Spinal cord (tissue), 10 donors: ENCODE data around the gene CCDC187. TPM values are rescaled to one million over a fixed set of nuclear protein-coding genes. Genes with fewer than 3 reads are reported as not detected.

Experiments used
- DNase-seq, 6 donors: peaks; one replicate each; pipeline versions ENCODE4 v3.0.0 to v3.0.0-alpha.2; 2013 to 2015; ENCODE audit warnings: low spot score in 6 of 6, low read depth in 4 of 6
- H3K27ac ChIP-seq: one replicate; pipeline ENCODE4 v1.5.1; 2013; ENCODE audit warnings: low read depth, low read length, control low read depth
- H3K27me3 ChIP-seq: one replicate; pipeline ENCODE4 v1.6.1; 2013; ENCODE audit warnings: low read length; ENCODE audit not compliant: control insufficient read depth, insufficient read depth
- H3K36me3 ChIP-seq: one replicate; pipeline ENCODE4 v1.6.1; 2013; ENCODE audit warnings: low read length; ENCODE audit not compliant: control insufficient read depth, insufficient read depth
- H3K4me1 ChIP-seq: one replicate; pipeline ENCODE4 v1.6.1; 2013; ENCODE audit warnings: low read length; ENCODE audit not compliant: control insufficient read depth, insufficient read depth
- H3K4me3 ChIP-seq: one replicate; pipeline ENCODE4 v1.5.1; 2013; ENCODE audit warnings: low read depth, low read length, control low read depth
- H3K9me3 ChIP-seq: one replicate; pipeline ENCODE4 v1.6.1; 2013; ENCODE audit warnings: low read length; ENCODE audit not compliant: control insufficient read depth, insufficient read depth
- WGBS: methylation state at CpG from one replicate; pipeline ENCODE4 v1.1.5; 2013; ENCODE audit warnings: missing lambda C conversion rate; ENCODE audit not compliant: insufficient coverage; 5-methylcytosine and 5-hydroxymethylcytosine counted together
- polyA plus RNA-seq, 2 donors: library from polyadenylated mRNA; unstranded; fragments of 120-200 nt; gene quantifications; one replicate each; pipeline ENCODE4 v1.2.1, GENCODE V29; 2013; ENCODE audit not compliant: insufficient read length in 2 of 2
- total RNA-seq, 2 donors: library from RNA; depleted of rRNA in 1 of 2; stranded (reverse); fragments of 120-200 nt in 1 of 2; fragments of >200 nt in 1 of 2; gene quantifications; one replicate each; pipeline versions ENCODE4 v1.2.3 to v1.2.4, GENCODE V29; 2013 to 2014
- donor health status: healthy.

CCDC187 gene
- total and polyA plus RNA-seq, 4 donors, result 0.05 to 0.33 (median 0.15) TPM

- Histone ChIP-seq H3K27ac (no peak overlapping the region), H3K4me1 (peaks cover 33% of the 10 kb centered on the region), H3K36me3 (no peaks in the 10 kb centered on the region), H3K4me3 (no peak overlapping the region), H3K27me3 (no peaks in the 10 kb centered on the region), H3K9me3 (no peaks in the 10 kb centered on the region)
- WGBS, result 81% methylated on average over 12 of the region's 17 CpGs
- no peak for DNase-seq
Measured at GRCh38 chr9:136265561-136266355, 38.1 kb downstream of the CCDC187 start.

- DNase-seq, result no peak
Measured at GRCh38 chr9:136264441-136265405, 39.2 kb downstream of the CCDC187 start.

GRCh38 chr9:136264031-136264430 lies 39.9 kb downstream of the CCDC187 start:
- Histone ChIP-seq H3K27me3 (no peaks in the 10 kb centered on the region), H3K27ac (no peak overlapping the region), H3K36me3 (peaks cover 3% of the 10 kb centered on the region), H3K9me3 (no peaks in the 10 kb centered on the region), H3K4me3 (no peak overlapping the region), H3K4me1 (peaks cover 32% of the 10 kb centered on the region)
- WGBS, result 40% methylated on average over 17 of the region's 19 CpGs
- no peak for DNase-seq

More at GRCh38 chr9:136264441-136265405, 39.2 kb downstream of the CCDC187 start:
- Histone ChIP-seq H3K27ac (no peak overlapping the region), H3K27me3 (no peaks in the 10 kb centered on the region), H3K4me1 (peaks cover 33% of the 10 kb centered on the region), H3K36me3 (peaks cover 3% of the 10 kb centered on the region), H3K9me3 (no peaks in the 10 kb centered on the region), H3K4me3 (no peak overlapping the region)
- 74% methylated on average over 24 of the region's 24 CpGs for WGBS

GRCh38 chr9:136262671-136263178 lies 41.2 kb downstream of the CCDC187 start:
- peaks cover 3% of the 10 kb centered on the region for H3K36me3 ChIP-seq
- no peaks in the 10 kb centered on the region for H3K27me3 ChIP-seq
- WGBS, result 92% methylated on average over 6 of the region's 6 CpGs
- H3K9me3 ChIP-seq, result no peaks in the 10 kb centered on the region
- no peak overlapping the region for H3K4me3 ChIP-seq
- no peak for DNase-seq
- peaks cover 26% of the 10 kb centered on the region for H3K4me1 ChIP-seq
- H3K27ac ChIP-seq, result no peak overlapping the region

GRCh38 chr9:136261686-136262430 lies 42.0 kb downstream of the CCDC187 start:
- H3K9me3 ChIP-seq, result no peaks in the 10 kb centered on the region
- H3K4me3 ChIP-seq, result no peak overlapping the region
- 63% methylated on average over 23 of the region's 28 CpGs for WGBS
- no peak overlapping the region for H3K27ac ChIP-seq
- DNase-seq, result no peak
- no peaks in the 10 kb centered on the region for H3K27me3 ChIP-seq
- H3K36me3 ChIP-seq, result peaks cover 3% of the 10 kb centered on the region
- peaks cover 21% of the 10 kb centered on the region for H3K4me1 ChIP-seq

- Histone ChIP-seq H3K27ac (no peak overlapping the region), H3K4me1 (peaks cover 21% of the 10 kb centered on the region), H3K4me3 (no peak overlapping the region), H3K36me3 (peaks cover 3% of the 10 kb centered on the region), H3K27me3 (no peaks in the 10 kb centered on the region), H3K9me3 (no peaks in the 10 kb centered on the region)
- DNase-seq, result no peak
- WGBS, result 79% methylated on average over 20 of the region's 20 CpGs
Measured at GRCh38 chr9:136260936-136261472, 42.9 kb downstream of the CCDC187 start.

GRCh38 chr9:136260521-136260920 lies 43.4 kb downstream of the CCDC187 start:
- DNase-seq, result no peak
- Histone ChIP-seq H3K27me3 (no peaks in the 10 kb centered on the region), H3K4me1 (peaks cover 26% of the 10 kb centered on the region), H3K27ac (no peak overlapping the region), H3K36me3 (peaks cover 3% of the 10 kb centered on the region), H3K9me3 (no peaks in the 10 kb centered on the region), H3K4me3 (no peak overlapping the region)
- 86% methylated on average over 5 of the region's 10 CpGs for WGBS

GRCh38 chr9:136259836-136260235 lies 44.1 kb downstream of the CCDC187 start:
- H3K9me3 ChIP-seq, result no peaks in the 10 kb centered on the region
- H3K4me1 ChIP-seq, result peaks cover 33% of the 10 kb centered on the region
- H3K36me3 ChIP-seq, result peaks cover 3% of the 10 kb centered on the region
- no peak for DNase-seq
- H3K4me3 ChIP-seq, result no peak overlapping the region
- H3K27ac ChIP-seq, result no peak overlapping the region
- WGBS, result 90% methylated on average over 17 of the region's 17 CpGs
- no peaks in the 10 kb centered on the region for H3K27me3 ChIP-seq

- no peaks in the 10 kb centered on the region for H3K9me3 ChIP-seq
- H3K4me1 ChIP-seq, result peaks cover 36% of the 10 kb centered on the region
- WGBS, result 74% methylated on average over 4 of the region's 4 CpGs
- no peak overlapping the region for H3K27ac ChIP-seq
- H3K4me3 ChIP-seq, result no peak overlapping the region
- H3K36me3 ChIP-seq, result peaks cover 3% of the 10 kb centered on the region
- no peaks in the 10 kb centered on the region for H3K27me3 ChIP-seq
- DNase-seq, result no peak
Measured at GRCh38 chr9:136259517-136259813, 44.4 kb downstream of the CCDC187 start.
